Epidermal melanocyte (primary cell): ENCODE results near the gene OTOS.

Source experiments
- DNase-seq: peaks from one replicate; pipeline ENCODE4 v3.0.0; 2011; ENCODE audit warnings: low spot score; ENCODE audit not compliant: insufficient read length

The OTOS gene

GRCh38 chr2:240123821-240124650, 16.4 kb downstream of the OTOS start:
- DNase-seq = no peak

- no peak for DNase-seq
Measured at GRCh38 chr2:240121675-240122074, 18.8 kb downstream of the OTOS start.

GRCh38 chr2:240121190-240121589, 19.3 kb downstream of the OTOS start:
- no peak for DNase-seq

- DNase-seq = no peak
Measured at GRCh38 chr2:240114233-240114632, 26.2 kb downstream of the OTOS start.

- no peak for DNase-seq
Measured at GRCh38 chr2:240112914-240113690, 27.4 kb downstream of the OTOS start.

- no peak for DNase-seq
Measured at GRCh38 chr2:240111253-240111652, 29.2 kb downstream of the OTOS start.

- no peak for DNase-seq
Measured at GRCh38 chr2:240109386-240109785, 31.1 kb downstream of the OTOS start.

GRCh38 chr2:240107477-240107796, 33.0 kb downstream of the OTOS start:
- DNase-seq = no peak

- DNase-seq = no peak
Measured at GRCh38 chr2:240106765-240107476, 33.5 kb downstream of the OTOS start.

GRCh38 chr2:240105982-240106381, 34.5 kb downstream of the OTOS start:
- DNase-seq = no peak

- no peak for DNase-seq
Measured at GRCh38 chr2:240103136-240103535, 37.3 kb downstream of the OTOS start.

GRCh38 chr2:240098349-240098748, 42.1 kb downstream of the OTOS start:
- no peak for DNase-seq

GRCh38 chr2:240095556-240096523, 44.6 kb downstream of the OTOS start:
- no peak for DNase-seq

- no peak for DNase-seq
Measured at GRCh38 chr2:240089306-240089705, 51.2 kb downstream of the OTOS start.
